NCI-H1436 treated with DMSO at 0.1 percent for 48 hours (cell line): ENCODE results near the gene PRPF4.
"Not testable (repeated sequence)": the region's sequence is repeated elsewhere in the genome, so short reads cannot be mapped to it uniquely, and the experiment has no call there.

Experiments used
- DNase-seq: peaks from one replicate; lab custom pipeline; 2025; lab: John Stamatoyannopoulos, UW

The PRPF4 gene

GRCh38 chr9:113275157-113276131, at the start of gene PRPF4, which contains the start of gene CDC26:
Gene PRPF4 (plus strand): TSS chr9:113275658. CDS start chr9:113275744, 86 bp downstream.
Gene CDC26 (minus strand): TSS chr9:113275572. CDS start chr9:113272507, 3,065 bp downstream.
- peak; percentile 91 for DNase-seq

DNA sequence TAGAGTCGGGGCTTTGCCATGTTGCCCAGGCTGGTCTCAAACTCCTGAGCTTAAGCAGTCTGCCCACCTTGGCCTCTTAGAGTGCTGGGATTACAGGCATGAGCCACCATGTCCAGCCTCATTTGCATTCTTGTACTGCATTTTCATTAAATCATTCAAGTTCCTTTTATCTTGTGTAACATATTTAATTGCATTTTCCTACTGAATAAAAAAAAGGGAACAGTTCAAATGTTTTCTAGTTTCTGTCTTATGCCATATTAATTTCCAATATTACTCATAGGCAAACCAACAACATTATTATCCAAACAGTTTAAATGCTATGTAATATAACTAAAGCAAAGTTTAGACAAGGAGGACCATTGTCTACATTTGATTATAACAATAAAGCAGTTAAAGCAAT, 48.0 kb upstream of the PRPF4 start:
- no peak for DNase-seq

- no peak for DNase-seq
Measured at GRCh38 chr9:113228130-113228665, 47.3 kb upstream of the PRPF4 start.

- DNase-seq = no peak
Measured at GRCh38 chr9:113231701-113232100, 43.8 kb upstream of the PRPF4 start.

- DNase-seq = not testable (repeated sequence)
Measured at GRCh38 chr9:113235701-113236255, 39.7 kb upstream of the PRPF4 start.

DNA sequence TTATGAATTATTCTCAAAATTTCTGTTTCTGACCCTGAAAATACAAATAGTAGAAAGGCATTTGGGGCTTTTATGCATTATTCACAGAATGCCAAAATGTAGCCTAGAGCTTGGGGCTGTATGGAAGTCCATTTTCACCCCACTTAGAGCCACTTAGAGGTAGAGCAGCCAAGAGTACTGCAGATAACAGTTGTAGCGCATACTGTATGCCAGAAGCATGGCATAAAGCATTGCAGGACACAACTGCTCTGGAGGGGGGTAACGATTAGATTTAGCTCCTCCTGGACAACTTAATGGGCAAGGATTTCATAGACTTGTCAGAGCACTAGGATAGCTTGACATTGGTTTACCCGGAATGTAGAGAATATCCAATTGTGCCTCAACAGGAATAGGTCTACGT, 38.4 kb upstream of the PRPF4 start:
- no peak for DNase-seq

GRCh38 chr9:113238202-113238858, 37.1 kb upstream of the PRPF4 start:
- DNase-seq = no peak

DNA sequence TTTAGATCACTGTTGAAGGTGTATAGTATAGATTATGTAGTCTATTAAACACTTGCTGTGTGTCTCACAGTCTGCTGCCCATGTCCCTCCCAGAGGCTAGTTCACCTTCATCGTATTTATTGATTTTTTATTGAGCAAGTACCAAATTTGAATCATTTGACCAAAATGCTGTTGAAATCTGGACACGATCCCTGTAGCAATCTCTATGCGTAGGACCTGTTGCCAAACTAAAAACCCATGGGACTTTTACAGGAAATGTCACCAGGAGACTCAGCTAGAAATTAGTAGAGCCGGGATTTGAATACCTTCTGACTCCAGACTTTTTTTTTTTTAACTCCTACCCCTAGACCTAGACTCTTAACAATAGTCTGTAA, 36.6 kb upstream of the PRPF4 start:
- no peak for DNase-seq

- no peak for DNase-seq
Measured at GRCh38 chr9:113241161-113241560, 34.3 kb upstream of the PRPF4 start.

- DNase-seq = no peak
Measured at GRCh38 chr9:113244556-113244955, 30.9 kb upstream of the PRPF4 start.

- no peak for DNase-seq
Measured at GRCh38 chr9:113245894-113246293, 29.6 kb upstream of the PRPF4 start.

DNA sequence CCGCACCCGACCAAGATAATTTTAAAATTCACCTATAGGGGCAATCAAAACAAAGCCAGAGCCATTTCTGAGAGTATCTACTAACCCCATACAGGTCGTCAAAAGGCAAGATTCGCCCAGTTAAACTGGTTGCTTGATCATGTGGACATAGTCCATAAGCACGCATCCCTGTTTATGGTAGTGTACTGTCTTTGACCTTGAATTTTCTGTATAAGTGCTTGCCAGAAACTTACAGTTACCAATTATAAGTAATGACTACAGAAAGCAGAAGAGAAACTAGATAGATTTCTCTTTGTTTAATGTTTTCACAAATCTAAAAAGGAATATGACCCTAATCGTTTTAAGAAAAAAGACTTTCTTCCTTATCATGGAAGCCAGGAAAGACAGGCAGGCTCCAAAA, 28.5 kb upstream of the PRPF4 start:
- no peak for DNase-seq

GRCh38 chr9:113247640-113248039, 27.8 kb upstream of the PRPF4 start:
- no peak for DNase-seq

DNA sequence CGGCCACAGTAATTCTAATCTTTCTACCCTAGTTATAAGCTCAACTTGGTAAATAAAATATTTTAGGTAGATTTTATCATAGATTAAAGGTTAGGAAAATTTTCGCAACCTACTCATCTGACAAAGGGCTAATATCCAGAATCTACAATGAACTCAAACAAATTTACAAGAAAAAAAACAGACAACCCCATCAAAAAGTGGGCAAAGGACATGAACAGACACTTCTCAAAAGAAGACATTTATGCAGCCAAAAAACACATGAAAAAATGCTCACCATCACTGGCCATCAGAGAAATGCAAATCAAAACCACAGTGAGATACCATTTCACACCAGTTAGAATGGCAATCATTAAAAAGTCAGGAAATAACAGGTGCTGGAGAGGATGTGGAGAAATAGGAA, 25.8 kb upstream of the PRPF4 start:
- not testable (repeated sequence) for DNase-seq

DNA sequence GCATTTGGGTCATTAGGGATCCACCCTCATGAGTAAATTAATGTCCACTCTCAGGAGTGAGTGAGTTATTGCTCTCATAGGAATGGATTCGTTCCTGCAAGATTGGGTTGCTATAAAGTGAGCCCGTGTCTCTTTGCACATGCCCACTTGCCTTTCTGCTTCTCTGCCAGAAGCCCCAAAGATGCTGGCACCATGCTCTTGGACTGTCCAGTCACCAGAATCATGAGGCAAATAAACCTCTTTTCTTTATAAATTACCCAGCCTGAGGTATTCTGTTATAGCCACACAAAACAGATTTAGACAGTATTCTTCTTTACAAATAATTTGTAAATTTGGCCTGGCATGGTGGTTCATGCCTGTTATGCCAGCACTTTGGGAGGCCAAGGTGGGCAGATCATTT, 24.7 kb upstream of the PRPF4 start:
- no peak for DNase-seq

DNA sequence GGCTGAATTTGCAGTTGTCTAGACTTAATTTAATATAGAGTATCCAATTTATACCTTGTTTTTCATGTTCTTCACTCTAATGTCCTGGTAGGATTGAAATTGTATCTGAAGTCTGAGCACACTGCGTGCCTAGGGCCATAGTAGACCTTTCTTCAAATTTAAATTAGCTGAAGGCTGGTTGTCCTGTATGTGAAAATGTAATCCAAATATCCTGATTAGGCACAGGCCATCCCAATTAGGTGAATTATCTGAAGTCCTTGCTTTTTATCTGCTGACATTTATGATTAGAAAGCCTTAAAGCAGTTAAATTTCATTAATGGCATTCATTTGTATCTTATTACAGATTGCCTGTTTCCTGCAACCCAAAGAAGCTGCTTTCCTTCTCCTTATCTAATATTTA, 20.5 kb upstream of the PRPF4 start:
- DNase-seq = no peak

GRCh38 chr9:113255438-113255837, 20.0 kb upstream of the PRPF4 start:
- DNase-seq = no peak

DNA sequence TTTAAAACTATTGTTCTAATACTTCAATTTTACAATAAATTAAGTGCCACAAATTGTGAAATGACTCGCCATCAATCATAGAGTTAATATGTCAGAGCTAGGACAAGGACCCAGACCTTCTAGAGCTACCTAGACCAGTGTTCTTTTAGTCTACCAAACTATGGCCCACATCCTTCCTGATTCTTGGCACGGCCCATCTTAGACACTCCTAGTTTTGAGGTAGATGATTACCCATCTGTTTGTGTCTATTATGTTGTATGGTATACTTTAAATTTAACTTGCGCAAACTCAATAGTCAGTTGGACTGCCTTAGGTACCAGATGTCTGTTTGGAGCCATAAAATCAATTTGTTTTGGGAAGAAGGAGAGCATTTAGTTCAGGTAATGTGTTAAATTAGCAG, 17.6 kb upstream of the PRPF4 start:
- DNase-seq = no peak

DNA sequence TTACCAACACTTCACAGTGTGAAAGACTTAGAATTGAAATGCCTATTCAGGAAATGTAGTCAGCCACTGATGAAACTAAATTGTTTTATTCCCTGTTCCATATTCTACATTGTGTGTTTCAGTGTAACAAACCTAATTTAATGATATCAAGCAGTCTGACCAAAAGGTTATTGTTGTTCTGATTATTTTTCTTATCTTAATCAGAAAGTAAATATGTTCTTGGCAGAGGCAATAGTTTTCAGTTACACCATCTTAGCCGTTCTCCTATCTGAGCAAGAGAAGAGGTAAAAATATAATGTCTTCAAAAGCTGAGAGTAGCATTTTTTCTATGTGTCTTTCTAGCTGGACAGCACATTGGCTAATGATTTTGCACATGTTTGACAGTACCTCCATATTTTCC, 17.2 kb upstream of the PRPF4 start:
- DNase-seq = no peak

DNA sequence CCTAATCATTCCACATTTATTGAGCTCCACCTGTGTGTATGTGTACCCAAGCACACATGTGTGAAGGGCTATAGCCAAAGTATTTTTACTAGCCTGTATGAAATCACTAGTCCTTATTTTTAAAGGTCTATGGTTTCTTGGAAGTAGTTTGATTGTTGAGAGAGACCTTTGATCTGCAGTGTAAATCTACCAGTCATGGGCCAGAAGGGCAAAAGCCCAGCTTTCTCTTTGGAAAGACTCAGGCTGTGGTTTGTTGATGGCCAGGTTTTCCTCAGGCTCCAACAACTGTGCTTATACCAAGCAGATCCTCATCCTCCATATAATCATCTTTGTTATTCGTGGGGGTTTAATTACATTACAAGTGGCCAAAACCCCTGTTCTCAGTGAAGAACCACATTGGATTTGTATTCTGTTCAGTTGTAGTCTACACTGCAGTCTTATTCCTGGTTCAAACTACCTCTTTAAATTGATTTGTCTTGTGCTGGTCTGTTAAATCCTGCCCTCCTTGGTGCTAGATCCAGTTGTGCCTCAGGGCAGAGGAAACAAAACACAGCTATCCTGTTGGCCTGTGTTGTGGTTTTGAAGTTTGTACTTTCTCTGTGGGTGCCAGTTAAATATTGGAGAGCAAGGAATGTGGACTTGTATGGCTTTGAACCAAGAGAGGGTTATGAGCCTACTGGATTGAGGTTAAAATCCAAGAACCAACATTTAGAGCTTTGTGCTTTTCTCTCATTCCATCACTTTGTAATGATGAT, 13.4 kb upstream of the PRPF4 start:
- no peak for DNase-seq

DNA sequence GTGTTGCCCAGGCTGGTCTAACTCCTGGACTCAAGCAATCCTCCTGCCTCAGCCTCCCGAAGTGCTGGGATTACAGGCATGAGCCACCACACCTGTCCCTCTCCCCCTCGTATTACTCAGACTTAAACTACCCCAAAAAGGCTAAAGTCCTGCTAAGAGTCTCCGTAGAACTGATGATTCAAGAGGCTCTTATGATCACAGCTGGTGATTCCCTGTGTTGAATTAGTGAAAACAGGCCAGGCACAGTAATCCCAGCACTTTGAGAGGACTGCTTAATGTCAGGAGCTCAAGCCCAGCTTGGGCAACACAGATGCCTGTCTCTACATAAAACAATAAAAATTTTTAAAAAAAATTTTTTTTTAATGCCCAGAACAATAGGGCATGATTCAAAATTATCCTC, 9.3 kb upstream of the PRPF4 start:
- DNase-seq = no peak
